Activated naive CD4-positive, alpha-beta T cell treated with anti-CD3 and anti-CD28 coated beads, Interleukin-2, amount 50 U/mL, for 72 hours (primary cell): Measurements from ENCODE around the gene CTH. TPM values are rescaled to one million over a fixed set of nuclear protein-coding genes. Genes with fewer than 3 reads are reported as not detected.
A peak's percentile ranks its signal among the peaks of the same experiment; 100 is the strongest.
"Not testable (repeated sequence)": the region's sequence is repeated elsewhere in the genome, so short reads cannot be mapped to it uniquely, and the experiment has no call there.

Source experiments
- ATAC-seq, 2 donors: fragments of 150-1000 bp; cut with Tn5 transposase; 2 replicates each; pipeline ENCODE4 v1.10.0; 2021; ENCODE audit warnings: mild to moderate bottlenecking in 2 of 2, moderate library complexity in 2 of 2
- DNase-seq, 2 donors: peaks; one replicate each; pipeline ENCODE4 v3.0.0; 2021 to 2022; ENCODE audit warnings: low spot score in 2 of 2
- H3K27ac Mint-ChIP-seq, 2 donors: one replicate each; pipeline ENCODE4 v1.8.0; 2022; ENCODE audit warnings: mild to moderate bottlenecking in 2 of 2, mixed read lengths in 2 of 2
- H3K36me3 Mint-ChIP-seq, 2 donors: one replicate each; pipeline ENCODE4 v1.8.0; 2022; ENCODE audit warnings: mixed read lengths in 2 of 2
- H3K9me3 Mint-ChIP-seq, 2 donors: one replicate each; pipeline ENCODE4 v1.8.0; 2022; ENCODE audit warnings: mixed read lengths in 2 of 2
- total RNA-seq, 2 donors: library from RNA; stranded (reverse); gene quantifications; one replicate each; pipeline ENCODE4 v1.2.3, GENCODE V29; 2022

CTH gene
- total RNA-seq, result 10 to 100 TPM; 12.0 to 12.8 TPM

- Mint-ChIP-seq H3K9me3 (no peaks in the 10 kb centered on the region), H3K27ac (peak within 1 kb of the TSS; percentile 87 to 91), H3K36me3 (no peaks in the 10 kb centered on the region)
- DNase-seq (peak; percentile 86 to 93), ATAC-seq (peak; percentile 96 to 97)
Observed at GRCh38 chr1:70410604-70411359, at the start of gene CTH. Gene CTH (plus strand): TSS chr1:70411268. CDS start chr1:70411416, 148 bp downstream.

- Mint-ChIP-seq H3K27ac (no peak overlapping the region), H3K9me3 (no peaks in the 10 kb centered on the region), H3K36me3 (peaks cover 0 to 3% of the 10 kb centered on the region in 2 donors)
- ATAC-seq (no peak), DNase-seq (no peak)
Observed at GRCh38 chr1:70361727-70362398, 49.2 kb upstream of the CTH start.

GRCh38 chr1:70364439-70364838, 46.6 kb upstream of the CTH start:
- ATAC-seq, result no peak
- no peaks in the 10 kb centered on the region for H3K9me3 Mint-ChIP-seq
- no peak overlapping the region for H3K27ac Mint-ChIP-seq
- DNase-seq, result no peak
- H3K36me3 Mint-ChIP-seq, result peaks cover 0 to 5% of the 10 kb centered on the region in 2 donors

- H3K27ac Mint-ChIP-seq, DNase-seq, H3K36me3 Mint-ChIP-seq, H3K9me3 Mint-ChIP-seq, ATAC-seq: not testable (repeated sequence)
Observed at GRCh38 chr1:70366425-70366952, 44.6 kb upstream of the CTH start.

GRCh38 chr1:70366997-70367396, 44.1 kb upstream of the CTH start:
- not testable (repeated sequence) for H3K9me3 Mint-ChIP-seq, ATAC-seq, H3K36me3 Mint-ChIP-seq, H3K27ac Mint-ChIP-seq, DNase-seq

- ATAC-seq, H3K9me3 Mint-ChIP-seq, H3K36me3 Mint-ChIP-seq, DNase-seq: not testable (repeated sequence)
- peak overlapping the region in 1 of 2 donors; percentile 53 for H3K27ac Mint-ChIP-seq
Observed at GRCh38 chr1:70367397-70367796, 43.7 kb upstream of the CTH start.

- not testable (repeated sequence) for H3K9me3 Mint-ChIP-seq, H3K36me3 Mint-ChIP-seq, ATAC-seq, DNase-seq, H3K27ac Mint-ChIP-seq
Observed at GRCh38 chr1:70371586-70371985, 39.5 kb upstream of the CTH start.

- Mint-ChIP-seq H3K9me3 (no peaks in the 10 kb centered on the region), H3K36me3 (no peaks in the 10 kb centered on the region), H3K27ac (no peak overlapping the region)
- ATAC-seq, result no peak
- no peak for DNase-seq
Observed at GRCh38 chr1:70372426-70372825, 38.6 kb upstream of the CTH start.

- H3K36me3 Mint-ChIP-seq, DNase-seq, H3K9me3 Mint-ChIP-seq, ATAC-seq: not testable (repeated sequence)
- peak overlapping the region in 1 of 2 donors; percentile 8 for H3K27ac Mint-ChIP-seq
Observed at GRCh38 chr1:70373580-70373979, 37.5 kb upstream of the CTH start.

GRCh38 chr1:70376196-70376595, 34.9 kb upstream of the CTH start:
- H3K36me3 Mint-ChIP-seq, result no peaks in the 10 kb centered on the region
- H3K27ac Mint-ChIP-seq, result no peak overlapping the region
- DNase-seq (no peak), ATAC-seq (no peak)
- no peaks in the 10 kb centered on the region for H3K9me3 Mint-ChIP-seq

- H3K27ac Mint-ChIP-seq, result no peak overlapping the region
- DNase-seq (no peak), ATAC-seq (no peak)
- no peaks in the 10 kb centered on the region for H3K9me3 Mint-ChIP-seq
- no peaks in the 10 kb centered on the region for H3K36me3 Mint-ChIP-seq
Observed at GRCh38 chr1:70382682-70383081, 28.4 kb upstream of the CTH start.

- H3K36me3 Mint-ChIP-seq, result no peaks in the 10 kb centered on the region
Observed at GRCh38 chr1:70383483-70383882, 27.6 kb upstream of the CTH start.

GRCh38 chr1:70384542-70384941, 26.5 kb upstream of the CTH start:
- Mint-ChIP-seq H3K9me3 (no peaks in the 10 kb centered on the region), H3K27ac (no peak overlapping the region), H3K36me3 (no peaks in the 10 kb centered on the region)
- ATAC-seq (no peak), DNase-seq (no peak)

More at GRCh38 chr1:70383483-70383882, 27.6 kb upstream of the CTH start:
- H3K9me3 Mint-ChIP-seq, result no peaks in the 10 kb centered on the region
- no peak overlapping the region for H3K27ac Mint-ChIP-seq
- ATAC-seq (no peak), DNase-seq (no peak)

- no peaks in the 10 kb centered on the region for H3K9me3 Mint-ChIP-seq
- no peaks in the 10 kb centered on the region for H3K36me3 Mint-ChIP-seq
- ATAC-seq, result no peak
- no peak for DNase-seq
- H3K27ac Mint-ChIP-seq, result no peak overlapping the region
Observed at GRCh38 chr1:70385477-70385876, 25.6 kb upstream of the CTH start.

GRCh38 chr1:70386121-70386520, 24.9 kb upstream of the CTH start:
- no peaks in the 10 kb centered on the region for H3K9me3 Mint-ChIP-seq
- no peak for ATAC-seq
- H3K36me3 Mint-ChIP-seq, result no peaks in the 10 kb centered on the region
- DNase-seq, result no peak
- H3K27ac Mint-ChIP-seq, result no peak overlapping the region

- no peak overlapping the region for H3K27ac Mint-ChIP-seq
- DNase-seq (no peak), ATAC-seq (no peak)
- H3K9me3 Mint-ChIP-seq, result no peaks in the 10 kb centered on the region
- H3K36me3 Mint-ChIP-seq, result no peaks in the 10 kb centered on the region
Observed at GRCh38 chr1:70387507-70387906, 23.6 kb upstream of the CTH start.

- no peak for DNase-seq
- no peak for ATAC-seq
- H3K9me3 Mint-ChIP-seq, result no peaks in the 10 kb centered on the region
- no peaks in the 10 kb centered on the region for H3K36me3 Mint-ChIP-seq
- no peak overlapping the region for H3K27ac Mint-ChIP-seq
Observed at GRCh38 chr1:70392626-70393025, 18.4 kb upstream of the CTH start.
